Upper lobe of left lung (tissue), 6 donors: ENCODE measurements around the gene GPR87. TPM values are rescaled to one million over a fixed set of nuclear protein-coding genes. Genes with fewer than 3 reads are reported as not detected.
A peak's percentile ranks its signal among the peaks of the same experiment; 100 is the strongest.

ENCODE experiments used
- ATAC-seq, 2 donors: fragments of 200-7000 bp; cut with Tn5 transposase; one replicate each; pipeline ENCODE4 v1.9.1; 2022; ENCODE audit warnings: mild to moderate bottlenecking in 2 of 2, moderate library complexity in 2 of 2; ENCODE audit not compliant: low FRiP score in 2 of 2
- DNase-seq, 2 donors: peaks; one replicate each; pipeline ENCODE4 v3.0.0-alpha.2; 2019 to 2020
- H3K27ac ChIP-seq, 4 donors: fragments of 200-600 bp; sonication (generic); one replicate each; pipeline ENCODE4 v1.5.1; 2016 to 2019
- H3K27me3 ChIP-seq, 4 donors: fragments of 200-600 bp; sonication (generic); one replicate each; pipeline ENCODE4 v1.5.1; 2017 to 2019
- H3K36me3 ChIP-seq, 4 donors: fragments of 200-600 bp; sonication (generic); one replicate each; pipeline ENCODE4 v1.5.1; 2016 to 2019
- H3K4me1 ChIP-seq, 4 donors: fragments of 200-600 bp; sonication (generic); one replicate each; pipeline ENCODE4 v1.5.1; 2018 to 2019
- H3K4me3 ChIP-seq, 4 donors: fragments of 200-600 bp; sonication (generic); one replicate each; pipeline ENCODE4 v1.5.1; 2017 to 2019; ENCODE audit warnings: mild to moderate bottlenecking in 2 of 4, moderate library complexity in 1 of 4
- H3K9me3 ChIP-seq, 4 donors: fragments of 200-600 bp; sonication (generic); one replicate each; pipeline ENCODE4 v1.5.1; 2018 to 2019
- EP300 ChIP-seq, 4 donors: sonication (generic); formaldehyde crosslinking; IDR thresholded peaks; one replicate each; pipeline ENCODE4 v1.5.1; 2017; ENCODE audit warnings: antibody characterized with exemption in 4 of 4, control low read depth in 2 of 4
- POLR2A ChIP-seq, 4 donors: fragments of 450-650 bp; IDR thresholded peaks; one replicate each; pipeline ENCODE4 v1.5.1; 2016 to 2017; ENCODE audit warnings: antibody characterized with exemption in 4 of 4, mild to moderate bottlenecking in 2 of 4
- POLR2AphosphoS5 ChIP-seq, 2 donors: sonication (generic); formaldehyde crosslinking; IDR thresholded peaks; one replicate each; pipeline ENCODE4 v1.5.1; 2017; ENCODE audit warnings: antibody characterized with exemption in 2 of 2
- WGBS, 2 donors: methylation state at CpG; one replicate each; pipeline ENCODE4 v1.1.5; 2017 to 2018; 5-methylcytosine and 5-hydroxymethylcytosine counted together
- total RNA-seq, 6 donors: library from RNA; depleted of rRNA in 4 of 6; stranded (reverse); fragments of >200 nt in 4 of 6; gene quantifications; one replicate each; pipeline versions ENCODE4 v1.1.0 to v1.2.1, GENCODE V29; 2016 to 2021
- TF ChIP-seq, protein P1 (sequence below), 6 experiments: fragments of 450-650 bp in 4 of 6; fragments of 200-600 bp in 2 of 6; sonication (generic) in 2 of 6; IDR thresholded peaks; one replicate each; pipeline ENCODE4 v1.5.1; 2016 to 2019; ENCODE audit warnings: antibody characterized with exemption in 6 of 6
- donor health status: DM: no; HTN: no; CAD: no; lungs with moderate emphysema.
- donor health status: DM: no; HTN: yes; CAD: no; lungs with severe emphysema.

The GPR87 gene
- total RNA-seq, 6 donors from 2014 or later, result 0.30 to 0.69 (median 0.34) TPM; not detected in 3

DNA sequence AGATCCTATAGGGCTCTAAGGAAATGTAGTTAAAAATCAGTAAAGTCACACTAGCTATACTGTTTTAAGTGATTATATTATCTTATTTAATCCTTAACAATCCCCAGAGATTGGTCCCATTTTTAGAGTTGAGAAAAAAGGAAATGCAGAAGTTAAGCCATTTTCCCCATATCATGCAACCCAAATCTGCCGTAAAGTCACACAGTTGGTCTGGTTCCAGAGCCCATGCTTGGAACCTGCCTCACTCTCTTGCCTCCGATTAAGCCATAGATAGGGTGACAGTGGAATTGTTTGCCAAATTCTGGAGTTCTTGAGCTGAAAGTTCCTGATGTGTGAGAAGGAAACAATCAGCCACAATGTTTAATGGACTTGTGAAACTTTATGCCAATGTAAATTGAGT lies 15.1 kb upstream of the GPR87 start:
- ATAC-seq, result no peak
- TF ChIP-seq POLR2AphosphoS5 (IDR thresholded peaks at IDR 0.05), result no peak
- TF ChIP-seq, protein P1, sequence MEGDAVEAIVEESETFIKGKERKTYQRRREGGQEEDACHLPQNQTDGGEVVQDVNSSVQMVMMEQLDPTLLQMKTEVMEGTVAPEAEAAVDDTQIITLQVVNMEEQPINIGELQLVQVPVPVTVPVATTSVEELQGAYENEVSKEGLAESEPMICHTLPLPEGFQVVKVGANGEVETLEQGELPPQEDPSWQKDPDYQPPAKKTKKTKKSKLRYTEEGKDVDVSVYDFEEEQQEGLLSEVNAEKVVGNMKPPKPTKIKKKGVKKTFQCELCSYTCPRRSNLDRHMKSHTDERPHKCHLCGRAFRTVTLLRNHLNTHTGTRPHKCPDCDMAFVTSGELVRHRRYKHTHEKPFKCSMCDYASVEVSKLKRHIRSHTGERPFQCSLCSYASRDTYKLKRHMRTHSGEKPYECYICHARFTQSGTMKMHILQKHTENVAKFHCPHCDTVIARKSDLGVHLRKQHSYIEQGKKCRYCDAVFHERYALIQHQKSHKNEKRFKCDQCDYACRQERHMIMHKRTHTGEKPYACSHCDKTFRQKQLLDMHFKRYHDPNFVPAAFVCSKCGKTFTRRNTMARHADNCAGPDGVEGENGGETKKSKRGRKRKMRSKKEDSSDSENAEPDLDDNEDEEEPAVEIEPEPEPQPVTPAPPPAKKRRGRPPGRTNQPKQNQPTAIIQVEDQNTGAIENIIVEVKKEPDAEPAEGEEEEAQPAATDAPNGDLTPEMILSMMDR (IDR thresholded peaks at IDR 0.05), result no peak
- TF ChIP-seq POLR2A (IDR thresholded peaks at IDR 0.05), result no peak
- TF ChIP-seq EP300 (IDR thresholded peaks at IDR 0.05), result no peak
- DNase-seq, result no peak
- WGBS, 2 donors, result 54 to 62% methylated on average over 2 of the region's 2 CpGs
- Histone ChIP-seq H3K9me3 (no peaks in the 10 kb centered on the region), H3K36me3 (no peaks in the 10 kb centered on the region), H3K4me3 (no peak overlapping the region), H3K4me1 (peaks cover 0 to 15% (median 3%) of the 10 kb centered on the region in 4 donors), H3K27me3 (no peaks in the 10 kb centered on the region), H3K27ac (peak overlapping the region in 3 of 4 donors; percentile 40 to 69 (median 48))

DNA sequence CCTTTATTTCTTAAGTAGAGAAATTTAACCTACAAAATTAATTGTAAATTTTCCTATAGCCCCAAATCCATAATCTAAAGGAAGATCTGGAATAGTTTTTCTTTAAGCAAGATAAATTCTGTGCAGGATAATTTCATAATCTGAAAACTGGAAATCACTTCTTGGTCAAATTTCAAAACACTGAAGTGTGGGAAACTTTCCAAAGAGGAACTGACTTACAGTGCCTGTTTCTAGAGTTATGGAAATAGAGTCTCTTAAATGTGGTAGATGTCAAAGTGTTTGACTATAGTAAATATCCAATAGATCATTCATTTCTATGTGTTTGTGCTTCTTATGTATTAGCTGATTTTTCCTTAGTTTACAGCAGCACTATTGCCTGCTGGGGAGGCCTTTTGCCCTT lies 14.3 kb upstream of the GPR87 start:
- no peak overlapping the region for H3K4me3 ChIP-seq
- H3K4me1 ChIP-seq, result peaks cover 0 to 15% (median 3%) of the 10 kb centered on the region in 4 donors
- DNase-seq (no peak), ATAC-seq (peak in 1 of 2 donors; percentile 39)
- no peak for TF ChIP-seq EP300 (IDR thresholded peaks at IDR 0.05)
- TF ChIP-seq POLR2A (IDR thresholded peaks at IDR 0.05), result no peak
- TF ChIP-seq, protein P1 (IDR thresholded peaks at IDR 0.05), result no peak
- no peak for TF ChIP-seq POLR2AphosphoS5 (IDR thresholded peaks at IDR 0.05)
- H3K27ac ChIP-seq, result peak overlapping the region in 3 of 4 donors; percentile 48 to 69 (median 48)
- no peaks in the 10 kb centered on the region for H3K9me3 ChIP-seq
- no peaks in the 10 kb centered on the region for H3K36me3 ChIP-seq
- H3K27me3 ChIP-seq, result no peaks in the 10 kb centered on the region

DNA sequence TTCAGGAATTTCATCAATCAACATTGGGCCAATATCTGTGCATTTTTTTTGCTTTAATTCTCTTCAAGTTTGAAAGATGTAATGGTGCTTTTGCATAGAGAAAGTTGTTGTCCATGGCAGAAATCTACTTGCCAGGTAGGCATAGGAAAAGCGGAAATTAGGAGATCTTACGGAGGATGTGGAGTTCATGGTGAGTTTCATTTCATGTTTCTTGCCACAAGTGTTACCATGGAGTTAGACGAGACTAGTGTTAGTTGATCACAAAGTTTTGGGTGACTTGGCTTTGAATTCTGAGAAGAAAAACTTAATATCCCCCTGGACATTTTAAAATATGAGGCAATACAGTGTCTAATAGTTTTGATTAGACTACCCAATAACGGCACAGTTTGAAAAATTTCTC lies 13.8 kb upstream of the GPR87 start:
- DNase-seq, result no peak
- no peaks in the 10 kb centered on the region for H3K36me3 ChIP-seq
- peak in 1 of 2 donors; percentile 38 for ATAC-seq
- H3K27ac ChIP-seq, result peak overlapping the region in 1 of 4 donors; percentile 69
- H3K9me3 ChIP-seq, result no peaks in the 10 kb centered on the region
- WGBS, 2 donors, result 56 to 57% methylated on average over 4 of the region's 4 CpGs
- H3K27me3 ChIP-seq, result no peaks in the 10 kb centered on the region
- no peak for TF ChIP-seq POLR2AphosphoS5 (IDR thresholded peaks at IDR 0.05)
- TF ChIP-seq POLR2A (IDR thresholded peaks at IDR 0.05), result no peak
- TF ChIP-seq, protein P1 (IDR thresholded peaks at IDR 0.05), result no peak
- TF ChIP-seq EP300 (IDR thresholded peaks at IDR 0.05), result no peak
- H3K4me3 ChIP-seq, result no peak overlapping the region
- peaks cover 0 to 15% (median 3%) of the 10 kb centered on the region in 4 donors for H3K4me1 ChIP-seq

DNA sequence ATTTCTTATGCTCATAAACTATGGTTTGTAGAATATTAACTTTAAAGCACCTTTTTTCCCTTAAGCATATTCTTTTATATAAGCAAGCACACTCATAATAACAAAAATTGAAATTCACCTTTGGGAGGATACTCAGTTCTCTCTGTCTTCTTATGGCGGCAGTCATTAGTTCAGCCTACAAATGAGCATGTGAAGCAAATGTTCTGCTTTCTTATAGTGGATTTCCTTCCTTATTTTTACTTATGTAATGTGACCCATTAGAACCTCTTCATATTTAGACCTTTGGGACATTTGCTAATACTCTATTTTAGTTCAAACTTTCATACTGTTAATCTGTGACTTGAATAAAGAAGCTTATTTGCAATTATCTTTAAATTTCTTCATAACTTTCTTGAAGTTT lies 12.7 kb upstream of the GPR87 start, which contains the start of gene P2RY13:
P2RY13 (minus strand) TSS at position 187 of the 400 bp plus-strand sequence; CDS start at position 166, 21 bp downstream.
- H3K9me3 ChIP-seq, result no peaks in the 10 kb centered on the region
- DNase-seq (no peak), ATAC-seq (peak in 1 of 2 donors; percentile 77)
- H3K27me3 ChIP-seq, result no peaks in the 10 kb centered on the region
- no peaks in the 10 kb centered on the region for H3K36me3 ChIP-seq
- TF ChIP-seq POLR2A (IDR thresholded peaks at IDR 0.05) (peak in 1 of 4 donors; percentile 21), POLR2AphosphoS5 (IDR thresholded peaks at IDR 0.05) (no peak), EP300 (IDR thresholded peaks at IDR 0.05) (no peak)
- TF ChIP-seq, protein P1 (IDR thresholded peaks at IDR 0.05), result no peak
- H3K4me3 ChIP-seq, result peak within 1 kb of the TSS in 3 of 4 donors; percentile 15 to 37 (median 31)
- peak within 1 kb of the TSS; percentile 45 to 76 (median 62) for H3K27ac ChIP-seq
- WGBS, 2 donors, result 65 to 85% methylated on average over 1 of the region's 1 CpG
- peaks cover 0 to 15% (median 3%) of the 10 kb centered on the region in 4 donors for H3K4me1 ChIP-seq
